ENCODE results near the gene INSC. TPM values are rescaled to one million over a fixed set of nuclear protein-coding genes. Genes with fewer than 3 reads are reported as not detected.

Gene INSC
- total RNA-seq, 2 experiments from 2014 or later = not detected

- POLR2A ChIA-PET = no interaction called here
- Histone ChIP-seq H3K27ac (ENCODE audit: low read depth in 1 of 2, low read length in 2 of 2) (no peak overlapping the region), H3K36me3 (ENCODE audit: insufficient read depth, low read length) (no peaks in the 10 kb centered on the region), H3K9me3 (ENCODE audit: control insufficient read depth in 1 of 2, insufficient read depth in 1 of 2, low read length in 2 of 2) (no peaks in the 10 kb centered on the region), H3K4me1 (ENCODE audit: insufficient read depth, low read length) (no peaks in the 10 kb centered on the region), H3K4me3 (ENCODE audit: low read length) (no peak overlapping the region), H3K27me3 (ENCODE audit: control insufficient read depth in 1 of 2, insufficient read depth in 2 of 2, low read length in 2 of 2) (no peaks in the 10 kb centered on the region)
- DNase-seq (no peak), ATAC-seq (ENCODE audit: poor library complexity) (no peak)
- no peak for TF ChIP-seq CTCF (IDR thresholded peaks at IDR 0.05)
- no peak overlapping the region for H3K27ac Mint-ChIP-seq
- H3K9me3 Mint-ChIP-seq = no peaks in the 10 kb centered on the region
- intact Hi-C loops (cut with DNase I, micrococcal nuclease) = no loop called here
- no peaks in the 10 kb centered on the region for H3K36me3 Mint-ChIP-seq (ENCODE audit: low read depth)
- CTCF ChIA-PET = no interaction called here
- H3K4me3 Mint-ChIP-seq = no peak overlapping the region
- H3K4me1 Mint-ChIP-seq (ENCODE audit: low read depth) = no peaks in the 10 kb centered on the region
- peaks cover 3% of the 10 kb centered on the region for H3K27me3 Mint-ChIP-seq
These were observed 24.5 kb downstream of the INSC start for GRCh38 chr11:15139096-15139770.

- Mint-ChIP-seq H3K27me3 (no peaks in the 10 kb centered on the region), H3K9me3 (no peaks in the 10 kb centered on the region), H3K27ac (no peak overlapping the region), H3K4me3 (no peak overlapping the region), H3K4me1 (ENCODE audit: low read depth) (no peaks in the 10 kb centered on the region), H3K36me3 (ENCODE audit: low read depth) (no peaks in the 10 kb centered on the region)
- Histone ChIP-seq H3K9me3 (ENCODE audit: control insufficient read depth in 1 of 2, insufficient read depth in 1 of 2, low read length in 2 of 2) (no peaks in the 10 kb centered on the region), H3K4me3 (ENCODE audit: low read length) (no peak overlapping the region), H3K27ac (ENCODE audit: low read depth in 1 of 2, low read length in 2 of 2) (no peak overlapping the region), H3K36me3 (ENCODE audit: insufficient read depth, low read length) (no peaks in the 10 kb centered on the region), H3K4me1 (ENCODE audit: insufficient read depth, low read length) (no peaks in the 10 kb centered on the region), H3K27me3 (ENCODE audit: control insufficient read depth in 1 of 2, insufficient read depth in 2 of 2, low read length in 2 of 2) (no peaks in the 10 kb centered on the region)
- ATAC-seq (ENCODE audit: poor library complexity) (no peak), DNase-seq (no peak)
- POLR2A ChIA-PET = interaction anchor here (0.6 kb wide), 1 partner anchor 1367 kb away, joined by 7 read pairs; no protein-coding TSS in a partner anchor
- CTCF ChIA-PET = no interaction called here
- intact Hi-C loops (cut with DNase I, micrococcal nuclease) = no loop called here
- no peak for TF ChIP-seq CTCF (IDR thresholded peaks at IDR 0.05)
These were observed 25.4 kb downstream of the INSC start for GRCh38 chr11:15139958-15140659.

- intact Hi-C loops (cut with DNase I, micrococcal nuclease) = no loop called here
- H3K27me3 ChIP-seq (ENCODE audit: control insufficient read depth in 1 of 2, insufficient read depth in 2 of 2, low read length in 2 of 2) = peaks cover 0 to under 1% of the 10 kb centered on the region in 2 experiments
- H3K27ac Mint-ChIP-seq = no peak overlapping the region
- no peaks in the 10 kb centered on the region for H3K9me3 Mint-ChIP-seq
- no peak for DNase-seq
- H3K27me3 Mint-ChIP-seq = no peaks in the 10 kb centered on the region
- no peaks in the 10 kb centered on the region for H3K9me3 ChIP-seq (ENCODE audit: control insufficient read depth in 1 of 2, insufficient read depth in 1 of 2, low read length in 2 of 2)
- H3K4me1 ChIP-seq (ENCODE audit: insufficient read depth, low read length) = no peaks in the 10 kb centered on the region
- no peaks in the 10 kb centered on the region for H3K4me1 Mint-ChIP-seq (ENCODE audit: low read depth)
- TF ChIP-seq CTCF (IDR thresholded peaks at IDR 0.05) = no peak
- no peak overlapping the region for H3K4me3 ChIP-seq (ENCODE audit: low read length)
- CTCF ChIA-PET = no interaction called here
- ATAC-seq (ENCODE audit: poor library complexity) = no peak
- H3K27ac ChIP-seq (ENCODE audit: low read depth in 1 of 2, low read length in 2 of 2) = no peak overlapping the region
- no peaks in the 10 kb centered on the region for H3K36me3 ChIP-seq (ENCODE audit: insufficient read depth, low read length)
- POLR2A ChIA-PET = no interaction called here
- H3K36me3 Mint-ChIP-seq (ENCODE audit: low read depth) = no peaks in the 10 kb centered on the region
- no peak overlapping the region for H3K4me3 Mint-ChIP-seq
These were observed 26.7 kb downstream of the INSC start for GRCh38 chr11:15141381-15141780.
